Measurements from ENCODE around the gene IGHMBP2.

The IGHMBP2 gene

DNA sequence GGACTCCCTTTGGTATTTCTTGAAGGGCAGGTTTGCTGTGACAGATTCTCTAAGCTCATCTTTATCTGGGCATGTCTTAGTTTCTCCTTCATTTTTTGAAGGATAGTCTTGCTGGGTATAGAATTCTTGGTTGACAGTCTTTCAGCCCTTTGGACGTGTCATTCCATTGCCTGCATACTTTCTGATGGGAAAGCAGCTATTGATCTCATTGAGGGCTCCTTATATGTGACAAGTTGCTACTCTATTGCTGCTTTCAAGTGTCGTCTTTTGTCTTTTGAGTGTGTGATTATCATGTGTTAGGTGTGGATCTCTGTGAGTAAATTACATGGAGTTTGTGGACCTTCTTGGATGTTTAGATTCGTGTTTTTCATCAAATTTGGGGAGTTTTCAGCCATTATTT lies 21.9 kb downstream of the IGHMBP2 start:
- Histone ChIP-seq H3K9me2 (replicated peaks; ENCODE audit: control insufficient read depth, low read length) (no peaks in the 10 kb centered on the region), H3K4me3 (ENCODE audit: low read length) (no peak overlapping the region), H3K36me3 (ENCODE audit: control insufficient read depth, low read length) (peaks cover 85% of the 10 kb centered on the region), H4K20me1 (ENCODE audit: control insufficient read depth, insufficient read depth, low read depth, low read length) (no peaks in the 10 kb centered on the region), H3K79me2 (ENCODE audit: control insufficient read depth, low read length) (no peaks in the 10 kb centered on the region), H3K9me3 (ENCODE audit: control insufficient read depth, insufficient read depth, low read length) (peaks cover 18% of the 10 kb centered on the region; the same call in 1 of the 2 replicates), H3F3A (ENCODE audit: control insufficient read depth, insufficient read depth) (no peaks in the 10 kb centered on the region), H3K27ac (ENCODE audit: low read depth, low read length) (no peak overlapping the region), H3K4me1 (ENCODE audit: control insufficient read depth, low read length) (peaks cover 13% of the 10 kb centered on the region), H3K4me2 (ENCODE audit: low read length) (no peak overlapping the region), H3K27me3 (ENCODE audit: control insufficient read depth, low read length) (no peaks in the 10 kb centered on the region)
- TF ChIP-seq CTCF (IDR thresholded peaks at IDR 0.05; ENCODE audit: low read depth, low read length, poor library complexity, severe bottlenecking) (no peak), EZH2phosphoT487 (IDR thresholded peaks at IDR 0.05; ENCODE audit: borderline replicate concordance, low read length) (no peak)

GRCh38 chr11:68927280-68928135 lies 23.8 kb downstream of the IGHMBP2 start:
- H3K4me2 ChIP-seq (ENCODE audit: low read length), result peak overlapping the region; percentile 20
- no peaks in the 10 kb centered on the region for H3K27me3 ChIP-seq (ENCODE audit: control insufficient read depth, low read length)
- no peak for TF ChIP-seq EZH2phosphoT487 (IDR thresholded peaks at IDR 0.05; ENCODE audit: borderline replicate concordance, low read length)
- no peak for TF ChIP-seq CTCF (IDR thresholded peaks at IDR 0.05; ENCODE audit: low read depth, low read length, poor library complexity, severe bottlenecking)
- no peaks in the 10 kb centered on the region for H4K20me1 ChIP-seq (ENCODE audit: control insufficient read depth, insufficient read depth, low read depth, low read length)
- no peaks in the 10 kb centered on the region for H3K79me2 ChIP-seq (ENCODE audit: control insufficient read depth, low read length)
- H3K27ac ChIP-seq (ENCODE audit: low read depth, low read length), result no peak overlapping the region
- no peaks in the 10 kb centered on the region for H3K9me2 ChIP-seq (replicated peaks; ENCODE audit: control insufficient read depth, low read length)
- 0 out of 2 replicates have a peak overlapping the region, but pooled peaks have one; percentile 5 for H3K4me3 ChIP-seq (ENCODE audit: low read length)
- H3K9me3 ChIP-seq (ENCODE audit: control insufficient read depth, insufficient read depth, low read length), result peaks cover 18% of the 10 kb centered on the region; the same call in 1 of the 2 replicates
- H3F3A ChIP-seq (ENCODE audit: control insufficient read depth, insufficient read depth), result no peaks in the 10 kb centered on the region
- peaks cover 70% of the 10 kb centered on the region for H3K36me3 ChIP-seq (ENCODE audit: control insufficient read depth, low read length)
- peaks cover 13% of the 10 kb centered on the region for H3K4me1 ChIP-seq (ENCODE audit: control insufficient read depth, low read length)

- Histone ChIP-seq H3K4me2 (ENCODE audit: low read length) (no peak overlapping the region), H3K9me3 (ENCODE audit: control insufficient read depth, insufficient read depth, low read length) (peaks cover 18% of the 10 kb centered on the region; the same call in 1 of the 2 replicates), H3K9me2 (replicated peaks; ENCODE audit: control insufficient read depth, low read length) (no peaks in the 10 kb centered on the region), H3K27ac (ENCODE audit: low read depth, low read length) (no peak overlapping the region), H3K36me3 (ENCODE audit: control insufficient read depth, low read length) (peaks cover 68% of the 10 kb centered on the region), H3K27me3 (ENCODE audit: control insufficient read depth, low read length) (no peaks in the 10 kb centered on the region), H3F3A (ENCODE audit: control insufficient read depth, insufficient read depth) (no peaks in the 10 kb centered on the region), H3K4me3 (ENCODE audit: low read length) (no peak overlapping the region), H3K79me2 (ENCODE audit: control insufficient read depth, low read length) (no peaks in the 10 kb centered on the region), H3K4me1 (ENCODE audit: control insufficient read depth, low read length) (peaks cover 13% of the 10 kb centered on the region), H4K20me1 (ENCODE audit: control insufficient read depth, insufficient read depth, low read depth, low read length) (no peaks in the 10 kb centered on the region)
- TF ChIP-seq EZH2phosphoT487 (IDR thresholded peaks at IDR 0.05; ENCODE audit: borderline replicate concordance, low read length) (no peak), CTCF (IDR thresholded peaks at IDR 0.05; ENCODE audit: low read depth, low read length, poor library complexity, severe bottlenecking) (no peak)
These were observed 24.6 kb downstream of the IGHMBP2 start for GRCh38 chr11:68928136-68928880.
